Loucy (cell line): Measurements from ENCODE around the gene SORCS2.

Experiments used
- H2AFZ ChIP-seq: fragments of 200-600 bp; sonication (generic); 2 replicates; pipeline ENCODE4 v1.6.0; 2016; ENCODE audit warnings: antibody characterized with exemption, mild to moderate bottlenecking, low read length, moderate library complexity
- H3F3A ChIP-seq: fragments of 200-600 bp; 2 replicates; pipeline ENCODE4 v1.6.0; 2016; ENCODE audit warnings: antibody characterized with exemption, low read depth, mild to moderate bottlenecking
- H3K27me3 ChIP-seq: fragments of 200-600 bp; sonication (generic); 2 replicates; pipeline ENCODE4 v1.6.1; 2014; ENCODE audit warnings: low read length, mild to moderate bottlenecking; ENCODE audit not compliant: insufficient read depth, poor library complexity, severe bottlenecking
- H3K36me3 ChIP-seq: fragments of 200-600 bp; sonication (generic); 2 replicates; pipeline ENCODE4 v1.6.1; 2016; ENCODE audit warnings: low read length; ENCODE audit not compliant: insufficient read depth
- H3K4me1 ChIP-seq: fragments of 200-600 bp; sonication (generic); 2 replicates; pipeline ENCODE4 v1.5.1; 2014; ENCODE audit warnings: low read length, mild to moderate bottlenecking; ENCODE audit not compliant: insufficient read depth, poor library complexity, severe bottlenecking
- H3K4me2 ChIP-seq: fragments of 200-600 bp; sonication (generic); 2 replicates; pipeline ENCODE4 v1.6.0; 2014; ENCODE audit warnings: antibody characterized with exemption, low read length, low read depth, mild to moderate bottlenecking; ENCODE audit not compliant: poor library complexity, severe bottlenecking
- H3K4me3 ChIP-seq: fragments of 200-600 bp; sonication (generic); 2 replicates; pipeline ENCODE4 v1.5.1; 2014; ENCODE audit warnings: low read length, mild to moderate bottlenecking, mixed read lengths; ENCODE audit not compliant: poor library complexity, severe bottlenecking
- H3K79me2 ChIP-seq: fragments of 200-600 bp; sonication (generic); 2 replicates; pipeline ENCODE4 v1.6.1; 2014; ENCODE audit warnings: low read length; ENCODE audit not compliant: insufficient read depth
- H3K9ac ChIP-seq: fragments of 200-600 bp; sonication (generic); 2 replicates; pipeline ENCODE4 v1.6.0; 2014; ENCODE audit warnings: mild to moderate bottlenecking, low read depth, low read length, moderate library complexity; ENCODE audit not compliant: poor library complexity, severe bottlenecking
- H3K9me2 ChIP-seq: fragments of 200-600 bp; sonication (generic); replicated peaks from 2 replicates; pipeline ENCODE4 v1.6.1; 2016; ENCODE audit warnings: low read depth, low read length, mixed read lengths
- H3K9me3 ChIP-seq: fragments of 200-600 bp; sonication (generic); 2 replicates; pipeline ENCODE4 v1.6.1; 2014; ENCODE audit warnings: mild to moderate bottlenecking, antibody characterized with exemption, low read length, low read depth; ENCODE audit not compliant: insufficient read depth
- H4K20me1 ChIP-seq: fragments of 200-600 bp; sonication (generic); 2 replicates; pipeline ENCODE4 v1.6.0; 2014; ENCODE audit warnings: antibody characterized with exemption, low read length, mild to moderate bottlenecking; ENCODE audit not compliant: insufficient read depth, poor library complexity, severe bottlenecking
- EZH2phosphoT487 ChIP-seq: fragments of 200-600 bp; IDR thresholded peaks from 2 replicates; pipeline ENCODE4 v1.6.1; 2018; ENCODE audit warnings: antibody characterized with exemption, mild to moderate bottlenecking, moderate library complexity, borderline replicate concordance
- TF ChIP-seq, protein P1 (sequence below): fragments of 200-600 bp; sonication (generic); conservative IDR thresholded peaks from 2 replicates; pipeline ENCODE4 v1.5.1; 2014; ENCODE audit warnings: mild to moderate bottlenecking, antibody characterized with exemption, low read length

SORCS2 gene

DNA sequence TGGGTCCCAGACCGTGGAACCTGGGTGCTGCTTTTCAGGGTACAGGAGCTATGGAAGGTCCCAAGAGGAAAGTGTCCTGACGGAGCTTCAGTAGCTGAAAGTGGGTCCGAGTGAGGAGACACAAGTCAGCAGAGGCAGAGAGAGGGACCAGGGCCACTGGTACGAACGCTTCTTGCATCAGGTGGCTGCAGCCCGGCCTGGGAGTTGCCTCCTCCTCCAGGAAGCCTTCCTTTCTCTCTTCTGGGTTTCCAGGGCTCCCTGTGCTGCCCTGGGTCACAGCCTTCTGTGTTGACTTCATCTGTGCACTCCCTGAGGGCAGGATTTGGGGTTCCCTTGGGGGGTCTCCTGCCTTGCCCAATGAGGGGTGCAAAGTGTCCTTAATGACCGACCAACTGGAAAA lies 94.5 kb downstream of the SORCS2 start:
- no peaks in the 10 kb centered on the region for H3K36me3 ChIP-seq
- no peak overlapping the region for H2AFZ ChIP-seq
- no peak overlapping the region for H3K4me3 ChIP-seq
- peaks cover 17% of the 10 kb centered on the region; the same call in 1 of the 2 replicates for H3K9me3 ChIP-seq
- no peaks in the 10 kb centered on the region for H3K9me2 ChIP-seq
- no peaks in the 10 kb centered on the region for H3K79me2 ChIP-seq
- H3K4me1 ChIP-seq = no peaks in the 10 kb centered on the region
- H3F3A ChIP-seq = no peaks in the 10 kb centered on the region
- H4K20me1 ChIP-seq = no peaks in the 10 kb centered on the region
- H3K4me2 ChIP-seq = no peak overlapping the region
- no peak overlapping the region for H3K9ac ChIP-seq
- TF ChIP-seq EZH2phosphoT487 = no peak
- TF ChIP-seq, protein P1, sequence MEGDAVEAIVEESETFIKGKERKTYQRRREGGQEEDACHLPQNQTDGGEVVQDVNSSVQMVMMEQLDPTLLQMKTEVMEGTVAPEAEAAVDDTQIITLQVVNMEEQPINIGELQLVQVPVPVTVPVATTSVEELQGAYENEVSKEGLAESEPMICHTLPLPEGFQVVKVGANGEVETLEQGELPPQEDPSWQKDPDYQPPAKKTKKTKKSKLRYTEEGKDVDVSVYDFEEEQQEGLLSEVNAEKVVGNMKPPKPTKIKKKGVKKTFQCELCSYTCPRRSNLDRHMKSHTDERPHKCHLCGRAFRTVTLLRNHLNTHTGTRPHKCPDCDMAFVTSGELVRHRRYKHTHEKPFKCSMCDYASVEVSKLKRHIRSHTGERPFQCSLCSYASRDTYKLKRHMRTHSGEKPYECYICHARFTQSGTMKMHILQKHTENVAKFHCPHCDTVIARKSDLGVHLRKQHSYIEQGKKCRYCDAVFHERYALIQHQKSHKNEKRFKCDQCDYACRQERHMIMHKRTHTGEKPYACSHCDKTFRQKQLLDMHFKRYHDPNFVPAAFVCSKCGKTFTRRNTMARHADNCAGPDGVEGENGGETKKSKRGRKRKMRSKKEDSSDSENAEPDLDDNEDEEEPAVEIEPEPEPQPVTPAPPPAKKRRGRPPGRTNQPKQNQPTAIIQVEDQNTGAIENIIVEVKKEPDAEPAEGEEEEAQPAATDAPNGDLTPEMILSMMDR = no peak
- H3K27me3 ChIP-seq = no peaks in the 10 kb centered on the region

DNA sequence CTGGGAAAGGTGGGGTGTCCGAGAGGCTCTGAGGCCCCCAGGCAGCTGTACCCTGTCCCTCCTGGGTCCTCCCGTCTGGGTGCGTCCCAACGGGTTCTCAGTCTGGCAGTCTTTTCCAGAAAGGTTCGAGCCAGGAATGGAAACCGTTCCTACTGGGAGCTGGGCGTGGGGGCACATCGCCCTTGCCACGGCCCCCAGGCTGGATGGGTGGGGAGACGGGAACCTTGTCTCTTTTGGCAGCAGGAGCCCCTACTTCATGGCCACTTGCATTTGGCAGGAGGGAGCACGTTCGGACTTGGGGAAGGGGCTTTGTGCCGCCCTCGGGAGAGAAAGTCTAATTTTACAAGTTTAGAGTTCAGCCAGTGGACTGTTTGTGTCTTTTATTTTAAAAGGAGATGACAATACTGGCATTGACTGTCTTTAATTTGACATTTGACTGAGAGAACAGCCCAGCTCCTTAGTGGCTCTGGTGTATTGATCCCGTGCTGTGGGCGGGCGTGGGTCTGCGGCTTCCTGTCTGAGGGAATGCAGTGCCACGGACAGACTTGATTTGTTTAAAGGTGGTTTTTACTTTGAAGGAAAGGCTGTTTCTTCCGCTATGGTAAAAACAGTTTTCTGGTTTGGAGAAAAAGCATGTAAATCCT lies 95.1 kb downstream of the SORCS2 start:
- Histone ChIP-seq H2AFZ (no peak overlapping the region), H3K4me2 (no peak overlapping the region), H3K4me3 (no peak overlapping the region), H3K9me2 (no peaks in the 10 kb centered on the region), H3K9ac (no peak overlapping the region), H3K36me3 (no peaks in the 10 kb centered on the region), H3K27me3 (no peaks in the 10 kb centered on the region), H3F3A (no peaks in the 10 kb centered on the region), H3K9me3 (peaks cover 17% of the 10 kb centered on the region; the same call in 1 of the 2 replicates), H3K79me2 (no peaks in the 10 kb centered on the region), H4K20me1 (no peaks in the 10 kb centered on the region), H3K4me1 (no peaks in the 10 kb centered on the region)
- TF ChIP-seq EZH2phosphoT487 = no peak
- TF ChIP-seq, protein P1 = no peak

DNA sequence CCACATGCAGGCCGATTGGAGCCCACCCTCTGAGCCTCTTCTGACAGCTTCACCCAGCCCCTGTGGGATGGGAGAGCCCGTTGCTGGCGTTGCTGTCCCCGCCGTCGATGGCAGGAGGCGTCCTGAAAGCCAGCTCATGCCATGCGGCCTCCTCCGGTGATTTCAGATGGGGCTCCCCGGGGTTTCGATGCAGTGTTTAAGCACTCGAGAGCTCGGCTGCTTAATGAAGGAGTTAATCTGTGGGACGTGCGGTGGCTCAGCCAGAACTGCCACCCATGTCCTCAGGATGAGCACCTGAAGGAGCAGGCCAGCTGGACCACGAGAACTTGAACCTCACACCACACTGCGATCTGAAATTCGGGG lies 95.6 kb downstream of the SORCS2 start:
- Histone ChIP-seq H3K9me2 (no peaks in the 10 kb centered on the region), H4K20me1 (no peaks in the 10 kb centered on the region), H3K79me2 (no peaks in the 10 kb centered on the region), H3K36me3 (no peaks in the 10 kb centered on the region), H3F3A (no peaks in the 10 kb centered on the region), H3K4me2 (no peak overlapping the region), H3K9me3 (peaks cover 17% of the 10 kb centered on the region; the same call in 1 of the 2 replicates), H3K4me1 (no peaks in the 10 kb centered on the region), H3K9ac (no peak overlapping the region), H3K4me3 (no peak overlapping the region), H3K27me3 (no peaks in the 10 kb centered on the region), H2AFZ (no peak overlapping the region)
- TF ChIP-seq, protein P1 = no peak
- TF ChIP-seq EZH2phosphoT487 = no peak
